Testis (tissue), 2 donors: ENCODE data around the gene OXA1L.

Source experiments
- POLR2A ChIP-seq: fragments of 450-650 bp; IDR thresholded peaks from one replicate; pipeline ENCODE4 v1.6.1; 2017; ENCODE audit warnings: antibody characterized with exemption, mild to moderate bottlenecking, moderate library complexity
- TF ChIP-seq, protein P1 (sequence below), 3 experiments: fragments of 450-650 bp in 2 of 3; fragments of 200-600 bp in 1 of 3; sonication (generic) in 1 of 3; IDR thresholded peaks; one replicate each; pipeline ENCODE4 v1.5.1; 2016 to 2019; ENCODE audit warnings: antibody characterized with exemption in 3 of 3, mild to moderate bottlenecking in 2 of 3, moderate library complexity in 1 of 3

DNA sequence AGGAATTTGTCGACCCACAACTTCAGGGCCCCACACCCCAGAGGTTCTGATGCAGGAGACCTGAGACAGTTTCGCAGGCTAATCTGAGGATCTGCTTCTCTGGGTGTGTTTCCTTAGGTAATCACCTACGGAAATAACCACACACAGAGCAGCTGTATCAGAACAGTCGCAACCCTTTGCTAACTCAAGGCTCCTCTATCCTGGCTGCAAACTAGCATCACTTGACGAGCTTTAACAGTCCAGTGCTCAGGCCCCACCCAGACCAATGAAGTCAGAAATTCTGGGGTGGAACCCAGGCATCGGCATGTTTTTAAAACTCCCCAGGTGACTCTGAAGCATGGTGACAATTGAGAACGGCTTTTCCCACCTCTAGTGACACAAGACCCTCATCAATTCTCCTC, 28.1 kb downstream of the OXA1L start:
- TF ChIP-seq, protein P1, sequence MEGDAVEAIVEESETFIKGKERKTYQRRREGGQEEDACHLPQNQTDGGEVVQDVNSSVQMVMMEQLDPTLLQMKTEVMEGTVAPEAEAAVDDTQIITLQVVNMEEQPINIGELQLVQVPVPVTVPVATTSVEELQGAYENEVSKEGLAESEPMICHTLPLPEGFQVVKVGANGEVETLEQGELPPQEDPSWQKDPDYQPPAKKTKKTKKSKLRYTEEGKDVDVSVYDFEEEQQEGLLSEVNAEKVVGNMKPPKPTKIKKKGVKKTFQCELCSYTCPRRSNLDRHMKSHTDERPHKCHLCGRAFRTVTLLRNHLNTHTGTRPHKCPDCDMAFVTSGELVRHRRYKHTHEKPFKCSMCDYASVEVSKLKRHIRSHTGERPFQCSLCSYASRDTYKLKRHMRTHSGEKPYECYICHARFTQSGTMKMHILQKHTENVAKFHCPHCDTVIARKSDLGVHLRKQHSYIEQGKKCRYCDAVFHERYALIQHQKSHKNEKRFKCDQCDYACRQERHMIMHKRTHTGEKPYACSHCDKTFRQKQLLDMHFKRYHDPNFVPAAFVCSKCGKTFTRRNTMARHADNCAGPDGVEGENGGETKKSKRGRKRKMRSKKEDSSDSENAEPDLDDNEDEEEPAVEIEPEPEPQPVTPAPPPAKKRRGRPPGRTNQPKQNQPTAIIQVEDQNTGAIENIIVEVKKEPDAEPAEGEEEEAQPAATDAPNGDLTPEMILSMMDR (IDR thresholded peaks at IDR 0.05) = no peak
- no peak for TF ChIP-seq POLR2A
